Ascending aorta (tissue), 2 donors: ENCODE measurements around the gene SACS. TPM values are rescaled to one million over a fixed set of nuclear protein-coding genes. Genes with fewer than 3 reads are reported as not detected.

Source experiments
- DNase-seq, 2 donors: peaks; one replicate each; pipeline ENCODE4 v3.0.0-alpha.2; 2019; ENCODE audit warnings: low spot score in 2 of 2
- H3K27ac ChIP-seq, 2 donors: fragments of 200-600 bp; sonication (generic); one replicate each; pipeline ENCODE4 v1.5.1; 2016 to 2017; ENCODE audit warnings: mild to moderate bottlenecking in 1 of 2
- H3K27me3 ChIP-seq: fragments of 200-600 bp; sonication (generic); one replicate; pipeline ENCODE4 v1.5.1; 2017
- H3K36me3 ChIP-seq, 2 donors: fragments of 200-600 bp; sonication (generic); one replicate each; pipeline ENCODE4 v1.5.1; 2016
- H3K4me1 ChIP-seq, 2 donors: fragments of 200-600 bp; sonication (generic); one replicate each; pipeline ENCODE4 v1.5.1; 2016 to 2017; ENCODE audit warnings: mild to moderate bottlenecking in 1 of 2
- H3K4me3 ChIP-seq, 2 donors: fragments of 200-600 bp; sonication (generic); one replicate each; pipeline ENCODE4 v1.5.1; 2016 to 2017; ENCODE audit warnings: mild to moderate bottlenecking in 1 of 2
- H3K9me3 ChIP-seq, 2 donors: fragments of 200-600 bp; sonication (generic); one replicate each; pipeline ENCODE4 v1.5.1; 2016
- intact Hi-C: fragments of 100-400 bp; cut with DNase I; formaldehyde crosslinking; loops from one replicate; pipeline ENCODE4 v1.15.1; 2023
- total RNA-seq: library from RNA; depleted of rRNA; stranded (reverse); fragments of >200 nt; gene quantifications from one replicate; pipeline ENCODE4 v1.1.0, GENCODE V29; 2016
- TF ChIP-seq, protein P1 (sequence below), 3 experiments: fragments of 200-600 bp in 2 of 3; fragments of 450-650 bp in 1 of 3; sonication (generic) in 2 of 3; IDR thresholded peaks; one replicate each; pipeline ENCODE4 v1.5.1; 2016 to 2019; ENCODE audit warnings: antibody characterized with exemption in 3 of 3, mild to moderate bottlenecking in 1 of 3, moderate library complexity in 1 of 3

Gene SACS
- total RNA-seq, 1 donor from 2014 or later, result 13.1 TPM

DNA sequence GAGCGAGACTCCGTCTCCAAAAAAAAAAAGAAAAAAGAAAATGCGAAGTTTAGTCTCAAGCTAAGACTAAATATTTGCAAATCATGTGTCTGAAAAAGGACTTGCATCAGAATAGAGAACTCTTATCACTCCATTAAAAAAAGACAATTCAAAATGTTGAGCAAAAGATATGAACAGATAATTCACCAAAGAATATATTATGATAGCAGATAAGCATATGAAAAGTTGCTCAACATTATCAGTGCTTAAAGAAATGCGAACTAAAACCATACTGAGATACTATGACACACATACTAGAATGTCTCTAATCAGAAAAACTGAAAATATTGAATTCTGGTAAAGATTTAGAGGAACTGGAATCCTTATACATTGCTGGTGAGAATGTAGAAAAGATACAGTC lies 38.7 kb upstream of the SACS start:
- Histone ChIP-seq H3K36me3 (no peaks in the 10 kb centered on the region), H3K4me1 (no peaks in the 10 kb centered on the region), H3K4me3 (no peak overlapping the region), H3K9me3 (no peaks in the 10 kb centered on the region), H3K27me3 (no peaks in the 10 kb centered on the region), H3K27ac (no peak overlapping the region)
- TF ChIP-seq, protein P1, sequence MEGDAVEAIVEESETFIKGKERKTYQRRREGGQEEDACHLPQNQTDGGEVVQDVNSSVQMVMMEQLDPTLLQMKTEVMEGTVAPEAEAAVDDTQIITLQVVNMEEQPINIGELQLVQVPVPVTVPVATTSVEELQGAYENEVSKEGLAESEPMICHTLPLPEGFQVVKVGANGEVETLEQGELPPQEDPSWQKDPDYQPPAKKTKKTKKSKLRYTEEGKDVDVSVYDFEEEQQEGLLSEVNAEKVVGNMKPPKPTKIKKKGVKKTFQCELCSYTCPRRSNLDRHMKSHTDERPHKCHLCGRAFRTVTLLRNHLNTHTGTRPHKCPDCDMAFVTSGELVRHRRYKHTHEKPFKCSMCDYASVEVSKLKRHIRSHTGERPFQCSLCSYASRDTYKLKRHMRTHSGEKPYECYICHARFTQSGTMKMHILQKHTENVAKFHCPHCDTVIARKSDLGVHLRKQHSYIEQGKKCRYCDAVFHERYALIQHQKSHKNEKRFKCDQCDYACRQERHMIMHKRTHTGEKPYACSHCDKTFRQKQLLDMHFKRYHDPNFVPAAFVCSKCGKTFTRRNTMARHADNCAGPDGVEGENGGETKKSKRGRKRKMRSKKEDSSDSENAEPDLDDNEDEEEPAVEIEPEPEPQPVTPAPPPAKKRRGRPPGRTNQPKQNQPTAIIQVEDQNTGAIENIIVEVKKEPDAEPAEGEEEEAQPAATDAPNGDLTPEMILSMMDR (IDR thresholded peaks at IDR 0.05), result no peak
- intact Hi-C loops, result no loop called here
- DNase-seq, result no peak

DNA sequence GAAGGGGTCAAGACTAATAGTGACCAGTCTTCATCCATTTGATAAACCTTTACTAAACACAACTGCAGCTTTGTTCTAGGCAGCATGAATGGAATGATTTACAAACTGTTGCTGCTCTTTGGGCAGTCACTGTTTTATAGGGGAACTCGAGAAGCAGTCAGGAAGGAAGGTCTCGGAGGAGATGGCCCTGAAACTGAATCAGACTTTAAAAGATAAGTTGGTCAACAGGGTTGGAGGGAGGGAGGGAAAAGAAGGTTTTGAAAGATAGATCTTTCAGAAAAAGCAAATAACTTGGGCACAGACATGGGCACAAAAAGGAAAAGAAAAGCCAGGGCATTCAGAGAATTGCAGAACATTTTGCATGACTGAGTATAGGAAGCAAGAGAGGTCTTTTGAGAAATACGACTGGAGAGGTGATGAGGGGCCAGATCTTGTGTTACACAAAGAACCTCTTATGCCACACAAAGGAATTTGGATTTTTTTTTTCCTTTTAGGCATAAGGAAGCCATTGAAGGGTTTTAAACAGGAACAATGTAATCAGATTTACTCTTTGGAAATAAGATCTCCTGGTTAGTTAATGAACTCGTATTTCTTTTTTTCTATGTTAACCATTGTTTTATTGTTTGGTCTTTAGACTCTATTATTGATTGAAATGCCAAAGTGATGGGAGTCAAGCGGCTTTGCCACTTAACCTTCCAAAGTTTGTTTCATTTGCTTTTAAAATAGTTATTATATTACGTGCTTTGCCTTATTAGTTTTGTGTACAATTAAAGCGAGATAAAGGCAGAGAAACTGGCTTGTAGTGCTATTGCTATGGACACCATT lies 37.5 kb upstream of the SACS start:
- H3K4me3 ChIP-seq, result no peak overlapping the region
- H3K27ac ChIP-seq, result no peak overlapping the region
- intact Hi-C loops, result no loop called here
- TF ChIP-seq, protein P1 (IDR thresholded peaks at IDR 0.05), result no peak
- H3K9me3 ChIP-seq, result no peaks in the 10 kb centered on the region
- no peaks in the 10 kb centered on the region for H3K27me3 ChIP-seq
- no peak for DNase-seq
- H3K4me1 ChIP-seq, result no peaks in the 10 kb centered on the region
- no peaks in the 10 kb centered on the region for H3K36me3 ChIP-seq

GRCh38 chr13:23469951-23470421 lies 36.5 kb upstream of the SACS start:
- no peaks in the 10 kb centered on the region for H3K9me3 ChIP-seq
- TF ChIP-seq, protein P1 (IDR thresholded peaks at IDR 0.05), result no peak
- intact Hi-C loops, result loop anchor here (5.0 to 10.0 kb wide), 3 partner anchors 107 to 755 kb away; partner anchors contain the start of gene MIPEP
- no peaks in the 10 kb centered on the region for H3K27me3 ChIP-seq
- H3K4me3 ChIP-seq, result no peak overlapping the region
- no peak for DNase-seq
- no peak overlapping the region for H3K27ac ChIP-seq
- no peaks in the 10 kb centered on the region for H3K36me3 ChIP-seq
- no peaks in the 10 kb centered on the region for H3K4me1 ChIP-seq

GRCh38 chr13:23468811-23469210 lies 35.3 kb upstream of the SACS start:
- H3K27ac ChIP-seq, result no peak overlapping the region
- TF ChIP-seq, protein P1 (IDR thresholded peaks at IDR 0.05), result no peak
- no peaks in the 10 kb centered on the region for H3K27me3 ChIP-seq
- no peaks in the 10 kb centered on the region for H3K4me1 ChIP-seq
- no peak overlapping the region for H3K4me3 ChIP-seq
- no peak for DNase-seq
- intact Hi-C loops, result loop anchor here (5.0 to 10.0 kb wide), 3 partner anchors 108 to 756 kb away; partner anchors contain the start of gene MIPEP
- no peaks in the 10 kb centered on the region for H3K36me3 ChIP-seq
- no peaks in the 10 kb centered on the region for H3K9me3 ChIP-seq

- intact Hi-C loops, result loop anchor here (2.0 to 10.0 kb wide), 4 partner anchors 109 to 757 kb away; partner anchors contain the start of gene MIPEP
- peaks cover 0 to 3% of the 10 kb centered on the region in 2 donors for H3K4me1 ChIP-seq
These were observed 34.4 kb upstream of the SACS start for GRCh38 chr13:23467932-23468278.

More at GRCh38 chr13:23467932-23468278, 34.4 kb upstream of the SACS start:
- DNase-seq, result no peak
- H3K27ac ChIP-seq, result no peak overlapping the region
- no peaks in the 10 kb centered on the region for H3K9me3 ChIP-seq
- TF ChIP-seq, protein P1 (IDR thresholded peaks at IDR 0.05), result no peak
- no peak overlapping the region for H3K4me3 ChIP-seq
- H3K27me3 ChIP-seq, result no peaks in the 10 kb centered on the region
- no peaks in the 10 kb centered on the region for H3K36me3 ChIP-seq
